CD4-positive, alpha-beta T cell treated with Interleukin-21 for 1 hour (primary cell): ENCODE measurements around the gene TSPAN19.
"Not testable (repeated sequence)": the region's sequence is repeated elsewhere in the genome, so short reads cannot be mapped to it uniquely, and the experiment has no call there.

Experiments used
- DNase-seq: peaks from one replicate; pipeline ENCODE4 v3.0.0-alpha.2; 2020

TSPAN19 gene

GRCh38 chr12:85036234-85036707, at the start of gene TSPAN19, which contains the start of gene LRRIQ1:
TSS of gene TSPAN19 (minus strand) at chr12:85036277. CDS start at chr12:85029946, 6,331 bp downstream.
TSS of gene LRRIQ1 (plus strand) at chr12:85036351. CDS start at chr12:85038177, 1,826 bp downstream.
- peak; percentile 37 for DNase-seq

- no peak for DNase-seq
Measured at GRCh38 chr12:85085066-85085465, 49.0 kb upstream of the TSPAN19 start.

GRCh38 chr12:85076688-85077430, 40.8 kb upstream of the TSPAN19 start:
- no peak for DNase-seq

GRCh38 chr12:85072826-85073225, 36.7 kb upstream of the TSPAN19 start:
- DNase-seq: no peak

GRCh38 chr12:85065837-85066482, 29.9 kb upstream of the TSPAN19 start:
- DNase-seq: no peak

- no peak for DNase-seq
Measured at GRCh38 chr12:85060916-85061315, 24.8 kb upstream of the TSPAN19 start.

GRCh38 chr12:85059594-85059993, 23.5 kb upstream of the TSPAN19 start:
- DNase-seq: no peak

GRCh38 chr12:85058339-85058738, 22.3 kb upstream of the TSPAN19 start:
- no peak for DNase-seq

GRCh38 chr12:85057370-85057963, 21.4 kb upstream of the TSPAN19 start:
- DNase-seq: peak; percentile 17

GRCh38 chr12:85043829-85044228, 7.8 kb upstream of the TSPAN19 start:
- DNase-seq: no peak

GRCh38 chr12:85041395-85041794, 5.3 kb upstream of the TSPAN19 start:
- no peak for DNase-seq

GRCh38 chr12:85036733-85037132, 656 bp upstream of the TSPAN19 start:
- no peak for DNase-seq

GRCh38 chr12:85029456-85029855, 6.6 kb downstream of the TSPAN19 start:
- DNase-seq: no peak

GRCh38 chr12:85018098-85018497, 18.0 kb downstream of the TSPAN19 start:
- no peak for DNase-seq

- DNase-seq: no peak
Measured at GRCh38 chr12:85017618-85018017, 18.5 kb downstream of the TSPAN19 start.

- no peak for DNase-seq
Measured at GRCh38 chr12:85017133-85017532, 18.9 kb downstream of the TSPAN19 start.

- no peak for DNase-seq
Measured at GRCh38 chr12:85016413-85016812, 19.7 kb downstream of the TSPAN19 start.

GRCh38 chr12:85007836-85008235, 28.2 kb downstream of the TSPAN19 start:
- no peak for DNase-seq

- no peak for DNase-seq
Measured at GRCh38 chr12:85006206-85006605, 29.9 kb downstream of the TSPAN19 start.

GRCh38 chr12:85005615-85006014, 30.5 kb downstream of the TSPAN19 start:
- no peak for DNase-seq

- not testable (repeated sequence) for DNase-seq
Measured at GRCh38 chr12:85005047-85005446, 31.0 kb downstream of the TSPAN19 start.

- DNase-seq: no peak
Measured at GRCh38 chr12:85004204-85004603, 31.9 kb downstream of the TSPAN19 start.

GRCh38 chr12:85002778-85003296, 33.2 kb downstream of the TSPAN19 start:
- no peak for DNase-seq

- DNase-seq: no peak
Measured at GRCh38 chr12:85000729-85001128, 35.3 kb downstream of the TSPAN19 start.
